ENCODE measurements around the gene UGT1A4.

Gene UGT1A4

GRCh38 chr2:233814056-233814835, 95.7 kb downstream of the UGT1A4 start:
- no peak for DNase-seq

- no peak for DNase-seq
These were observed 97.3 kb downstream of the UGT1A4 start for GRCh38 chr2:233815861-233816260.

- no peak for DNase-seq
These were observed 97.8 kb downstream of the UGT1A4 start for GRCh38 chr2:233816334-233816733.

DNA sequence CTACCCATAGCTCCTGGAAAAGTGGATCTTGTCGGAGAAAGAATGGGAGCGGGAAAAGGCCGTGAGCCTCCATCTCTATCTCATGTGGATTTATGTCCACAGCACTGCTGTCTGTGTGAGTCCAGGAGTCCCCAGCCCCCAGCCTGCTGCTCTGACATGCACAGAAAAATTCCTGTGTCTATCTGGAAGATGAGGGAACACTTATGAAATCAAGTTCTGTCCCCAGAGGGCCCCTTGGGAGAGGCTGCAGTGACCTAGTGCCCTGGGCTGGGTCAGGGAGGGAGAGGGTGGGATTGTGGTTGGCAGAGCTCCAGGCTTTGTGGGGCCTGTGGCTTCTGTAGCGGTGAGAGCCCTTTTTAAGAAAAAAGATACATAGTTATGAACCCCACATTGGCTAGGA, 98.2 kb downstream of the UGT1A4 start:
- DNase-seq: no peak

GRCh38 chr2:233817361-233817911, 98.9 kb downstream of the UGT1A4 start:
- no peak for DNase-seq

DNA sequence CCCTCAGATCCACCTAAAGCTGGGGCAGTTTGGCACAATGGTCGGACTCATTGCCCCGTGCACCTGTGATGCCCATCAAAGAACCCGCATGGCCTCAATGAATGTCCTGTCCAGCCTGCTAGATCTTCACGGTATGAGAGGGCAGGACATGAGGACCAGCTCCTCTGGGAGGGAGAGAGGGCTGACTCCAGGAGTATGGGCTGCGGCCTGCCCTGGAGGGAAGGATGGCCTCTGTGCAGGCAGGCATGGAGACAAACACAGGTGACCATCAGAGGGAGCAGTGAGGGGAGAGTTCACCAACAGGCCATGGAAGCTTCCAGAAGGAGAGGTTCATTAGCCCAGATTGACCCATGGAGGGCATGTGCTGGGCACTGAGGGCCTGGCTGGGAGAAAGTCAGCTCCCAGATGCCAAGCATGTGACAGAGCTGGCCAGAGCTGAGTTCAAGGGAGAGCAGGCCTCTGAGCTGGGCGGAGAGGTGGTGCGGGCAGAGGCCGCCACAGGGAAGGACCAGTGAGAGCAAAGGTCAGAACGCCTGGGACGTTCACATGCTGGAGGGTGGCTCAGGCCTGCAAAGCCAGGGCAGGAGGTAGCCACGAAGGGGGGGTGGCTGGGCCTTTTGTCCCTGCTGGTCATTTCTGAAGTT, 99.6 kb downstream of the UGT1A4 start:
- no peak for DNase-seq

DNA sequence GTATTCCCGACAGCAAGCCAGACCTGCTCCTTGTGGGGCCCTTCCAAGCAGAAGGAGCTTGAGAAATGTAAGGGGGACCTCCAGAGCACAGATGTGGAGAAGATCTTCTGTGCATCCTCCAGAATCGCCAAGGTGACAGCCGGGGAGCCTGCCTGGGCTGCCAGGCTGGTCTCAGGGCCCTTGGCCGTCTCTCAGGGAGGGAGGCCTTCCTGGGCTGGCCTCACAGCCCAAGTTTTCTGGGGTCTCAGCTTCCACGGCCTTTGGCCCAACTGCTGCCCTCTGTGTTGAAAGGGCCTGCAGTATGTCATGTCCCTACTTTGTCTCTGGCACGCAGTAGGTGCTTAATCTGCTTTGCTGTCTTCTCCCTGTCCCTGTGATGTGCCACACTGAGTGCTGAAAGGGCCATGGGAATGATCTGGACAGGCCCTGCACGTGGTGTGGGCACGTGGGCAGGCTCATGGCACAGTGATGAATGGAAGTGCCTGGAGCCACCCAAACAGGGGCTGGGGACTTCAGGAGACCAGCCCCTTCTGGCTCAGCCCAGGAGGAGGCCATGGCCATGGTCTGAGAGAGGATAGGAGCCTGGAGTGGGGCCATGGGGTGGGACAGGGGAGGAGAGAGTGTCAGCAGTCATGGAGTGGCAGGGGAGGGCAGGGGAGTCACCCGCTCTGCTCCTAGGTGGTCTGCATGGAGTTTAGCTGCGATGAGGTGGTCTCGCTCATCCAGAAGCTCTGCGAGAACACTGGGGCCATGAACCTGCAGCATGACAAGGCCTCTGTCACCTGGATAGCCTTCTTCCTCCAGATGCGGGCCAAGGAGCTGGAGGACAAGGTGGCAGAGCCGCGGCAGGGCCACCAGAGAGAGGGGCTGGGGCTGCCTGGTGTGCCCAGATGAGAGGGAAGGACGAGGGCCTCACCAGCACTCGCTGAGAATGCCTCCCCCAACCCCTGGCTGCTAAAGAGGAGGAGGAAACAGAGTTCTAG, 100.4 kb downstream of the UGT1A4 start:
- DNase-seq: no peak

DNA sequence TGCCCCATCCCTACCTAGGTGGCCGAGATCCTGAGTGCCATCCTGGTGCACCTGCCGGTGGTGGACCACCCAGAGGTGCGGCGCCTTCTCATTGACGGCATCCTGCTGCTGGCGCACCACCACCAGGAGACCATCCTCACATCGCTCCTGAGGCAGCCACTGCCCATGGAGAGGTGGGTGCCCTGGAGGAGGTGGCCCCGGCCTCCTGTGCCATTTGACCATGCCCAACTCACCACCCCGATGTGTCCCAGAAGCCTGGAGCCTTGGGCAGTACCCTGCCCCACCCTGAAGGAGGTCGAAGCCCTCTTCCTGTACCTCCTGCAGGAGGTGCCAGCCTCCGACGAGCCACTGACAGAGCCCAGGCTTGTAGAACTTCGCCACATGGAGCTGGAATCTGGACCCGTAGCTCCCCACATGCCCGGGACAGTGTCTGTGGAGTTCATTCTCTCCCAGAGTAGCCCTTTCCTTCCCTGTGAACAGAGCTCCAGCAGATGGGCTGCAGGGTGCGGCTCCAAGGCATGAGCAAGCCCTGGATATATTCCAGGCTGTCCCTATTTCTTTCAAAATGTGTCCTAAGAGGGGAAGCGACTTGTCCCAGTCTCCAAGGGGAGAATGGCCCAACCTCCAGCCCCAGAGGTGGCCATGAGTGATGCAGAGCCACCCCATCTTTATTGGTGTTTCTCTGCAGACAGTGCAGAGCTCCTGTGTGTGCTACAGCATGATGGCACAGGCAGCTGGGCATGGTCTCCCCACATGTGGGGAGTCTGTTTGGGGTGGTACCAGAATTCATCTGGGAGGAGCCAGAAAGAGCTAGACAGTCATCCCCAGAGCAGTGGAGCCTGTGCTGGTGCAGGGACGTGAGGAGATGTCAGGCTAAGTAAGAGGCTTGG, 101.6 kb downstream of the UGT1A4 start:
- no peak for DNase-seq

GRCh38 chr2:233820774-233821105, 102.2 kb downstream of the UGT1A4 start:
- DNase-seq: no peak

DNA sequence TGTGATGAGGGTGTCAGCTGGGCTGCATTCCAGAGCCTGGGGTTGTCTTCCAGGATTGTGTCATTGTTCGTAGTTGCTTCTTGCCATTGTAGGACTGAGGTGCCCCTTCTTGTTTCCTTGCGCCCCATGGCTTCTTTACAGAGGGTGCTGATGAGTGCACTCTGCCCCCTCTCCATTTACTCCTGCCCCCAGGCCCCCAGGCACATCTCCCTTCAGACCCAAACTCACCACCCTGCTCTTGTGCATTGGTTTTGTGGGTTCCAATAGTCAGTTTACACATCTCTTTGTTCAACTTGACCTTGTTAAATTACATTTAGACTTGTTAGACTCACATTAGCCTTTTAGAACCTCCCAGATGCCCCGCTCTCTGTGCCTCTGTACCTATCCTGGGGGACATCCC, 102.7 kb downstream of the UGT1A4 start:
- DNase-seq: no peak

GRCh38 chr2:233821709-233822100, 103.2 kb downstream of the UGT1A4 start:
- no peak for DNase-seq

- no peak for DNase-seq
These were observed 103.7 kb downstream of the UGT1A4 start for GRCh38 chr2:233822101-233822771.

All from activated CD4-positive, alpha-beta T cell treated with anti-CD3 and anti-CD28 coated beads, Interleukin-2, amount 50 U/mL, for 1 hour (primary cell).